HG03280 (cell line): ENCODE results near the gene TRMT1.

Experiments
- ATAC-seq: cut with Tn5 transposase; IDR thresholded peaks from one replicate; pipeline ENCODE4 v1.9.1; 2021; ENCODE audit warnings: mild to moderate bottlenecking, moderate library complexity; ENCODE audit not compliant: unreplicated experiment

Gene TRMT1

GRCh38 chr19:13103581-13104359, 12.8 kb downstream of the TRMT1 start:
- no peak for ATAC-seq

GRCh38 chr19:13102666-13103580, 13.6 kb downstream of the TRMT1 start, which contains the start of gene LYL1:
LYL1 (minus strand) TSS chr19:13102858; CDS start chr19:13101171, 1,687 bp downstream.
- ATAC-seq, result no peak

GRCh38 chr19:13102416-13102665, 14.2 kb downstream of the TRMT1 start:
- ATAC-seq, result no peak

GRCh38 chr19:13101590-13102415, 14.7 kb downstream of the TRMT1 start:
- no peak for ATAC-seq

GRCh38 chr19:13100841-13101589, 15.5 kb downstream of the TRMT1 start:
- ATAC-seq, result no peak

GRCh38 chr19:13100031-13100588, 16.4 kb downstream of the TRMT1 start:
- ATAC-seq, result no peak

- ATAC-seq, result no peak
Observed at GRCh38 chr19:13099073-13099999, 17.2 kb downstream of the TRMT1 start.

GRCh38 chr19:13098277-13099072, 18.1 kb downstream of the TRMT1 start:
- no peak for ATAC-seq

- no peak for ATAC-seq
Observed at GRCh38 chr19:13097463-13098258, 18.9 kb downstream of the TRMT1 start.

- no peak for ATAC-seq
Observed at GRCh38 chr19:13097033-13097462, 19.5 kb downstream of the TRMT1 start.

- no peak for ATAC-seq
Observed at GRCh38 chr19:13095934-13096927, 20.3 kb downstream of the TRMT1 start.

- no peak for ATAC-seq
Observed at GRCh38 chr19:13095393-13095784, 21.2 kb downstream of the TRMT1 start.

GRCh38 chr19:13094771-13095392, 21.7 kb downstream of the TRMT1 start:
- no peak for ATAC-seq

- no peak for ATAC-seq
Observed at GRCh38 chr19:13094106-13094504, 22.4 kb downstream of the TRMT1 start.

GRCh38 chr19:13093407-13094105, 23.0 kb downstream of the TRMT1 start:
- no peak for ATAC-seq
